Gastroesophageal sphincter (tissue), 3 donors: Measurements from ENCODE around the gene PLAC8L1.

Experiments used
- CTCF ChIP-seq, 4 experiments: fragments of 200-600 bp in 2 of 4; fragments of 450-650 bp in 2 of 4; sonication (generic) in 1 of 4; IDR thresholded peaks; one replicate each; pipeline ENCODE4 v1.5.1; 2017 to 2019; ENCODE audit warnings: antibody characterized with exemption in 4 of 4, mild to moderate bottlenecking in 2 of 4, moderate library complexity in 2 of 4
- POLR2A ChIP-seq, 2 donors: fragments of 450-650 bp; IDR thresholded peaks; one replicate each; pipeline ENCODE4 v1.6.1; 2017; ENCODE audit warnings: antibody characterized with exemption in 2 of 2, mild to moderate bottlenecking in 2 of 2, moderate library complexity in 1 of 2

- no peak for TF ChIP-seq POLR2A (IDR thresholded peaks at IDR 0.05)
- no peak for TF ChIP-seq CTCF (IDR thresholded peaks at IDR 0.05)
These were observed 21.0 kb downstream of the PLAC8L1 start for GRCh38 chr5:146084376-146084775.
